ENCODE measurements around the gene SFT2D3. TPM values are rescaled to one million over a fixed set of nuclear protein-coding genes. Genes with fewer than 3 reads are reported as not detected.

SFT2D3 gene
- total and polyA plus RNA-seq, 8 donors: 2.7 to 5.7 (median 3.7) TPM

GRCh38 chr2:127707890-127708648 is 6.8 kb downstream of the SFT2D3 start:
- Histone ChIP-seq H3K27ac (no peak overlapping the region), H3K27me3 (no peaks in the 10 kb centered on the region), H3K36me3 (peaks cover 0 to 34% (median 6%) of the 10 kb centered on the region in 3 donors), H3K4me3 (no peak overlapping the region), H3K9me3 (no peaks in the 10 kb centered on the region), H3K4me1 (peaks cover 0 to 6% (median 0%) of the 10 kb centered on the region in 3 donors)
- WGBS, 2 donors: 88 to 91% methylated on average over 9 of the region's 9 CpGs
- ATAC-seq (no peak), DNase-seq (peak in 1 of 6 donors; percentile 32), FAIRE-seq (no peak)
- TF ChIP-seq CTCF (IDR thresholded peaks at IDR 0.05): no peak
- intact Hi-C loops (cut with DNase I): no loop called here

GRCh38 chr2:127709336-127709735 is 8.0 kb downstream of the SFT2D3 start:
- WGBS, 2 donors: 93 to 96% methylated on average over 13 of the region's 13 CpGs
- H3K9me3 ChIP-seq: no peaks in the 10 kb centered on the region
- H3K27ac ChIP-seq: no peak overlapping the region
- FAIRE-seq: no peak
- ATAC-seq: no peak
- peaks cover 0 to 34% (median 6%) of the 10 kb centered on the region in 3 donors for H3K36me3 ChIP-seq
- no peak for TF ChIP-seq CTCF (IDR thresholded peaks at IDR 0.05)
- peak in 1 of 6 donors; percentile 37 for DNase-seq
- H3K4me3 ChIP-seq: no peak overlapping the region
- H3K4me1 ChIP-seq: no peaks in the 10 kb centered on the region
- intact Hi-C loops (cut with DNase I): no loop called here
- no peaks in the 10 kb centered on the region for H3K27me3 ChIP-seq

GRCh38 chr2:127712999-127713398 is 11.7 kb downstream of the SFT2D3 start:
- Histone ChIP-seq H3K27ac (no peak overlapping the region), H3K36me3 (peaks cover 0 to 19% (median 6%) of the 10 kb centered on the region in 3 donors), H3K9me3 (no peaks in the 10 kb centered on the region), H3K4me3 (no peak overlapping the region), H3K4me1 (no peaks in the 10 kb centered on the region), H3K27me3 (no peaks in the 10 kb centered on the region)
- FAIRE-seq (no peak), DNase-seq (no peak), ATAC-seq (no peak)
- TF ChIP-seq CTCF (IDR thresholded peaks at IDR 0.05): no peak
- WGBS, 2 donors: 85 to 89% methylated on average over 2 of the region's 2 CpGs
- intact Hi-C loops (cut with DNase I): no loop called here

- ATAC-seq: no peak
- WGBS, 2 donors: 94% methylated on average over 23 to 25 of the region's 25 CpGs
- peaks cover 0 to 14% (median 3%) of the 10 kb centered on the region in 3 donors for H3K36me3 ChIP-seq
Observed at GRCh38 chr2:127713562-127713961, 12.3 kb downstream of the SFT2D3 start.

More at GRCh38 chr2:127713562-127713961, 12.3 kb downstream of the SFT2D3 start:
- Histone ChIP-seq H3K4me3 (no peak overlapping the region), H3K27ac (no peak overlapping the region), H3K27me3 (no peaks in the 10 kb centered on the region), H3K4me1 (no peaks in the 10 kb centered on the region), H3K9me3 (no peaks in the 10 kb centered on the region)
- TF ChIP-seq CTCF (IDR thresholded peaks at IDR 0.05): no peak
- DNase-seq (peak in 1 of 6 donors; percentile 41), FAIRE-seq (no peak)
- intact Hi-C loops (cut with DNase I): no loop called here

Measured in pancreas (tissue), 10 donors.